Endometrial microvascular endothelial cells (primary cell): ENCODE data around the gene UBAP1L. TPM values are rescaled to one million over a fixed set of nuclear protein-coding genes. Genes with fewer than 3 reads are reported as not detected.
"Not testable (repeated sequence)": the region's sequence is repeated elsewhere in the genome, so short reads cannot be mapped to it uniquely, and the experiment has no call there.

Experiments
- in situ Hi-C: cut with HindIII; loops from 2 replicates; pipeline ENCODE4 v1.10.0; 2017; ENCODE audit warnings: low sequenced_read_pairs, low pct_unique_long_range_greater_than_20kb; ENCODE audit errors: inconsistent ontology term
- total RNA-seq: library from RNA; depleted of rRNA; stranded (reverse); fragments of >200 nt; gene quantifications from one replicate; pipeline ENCODE4 v1.2.3, GENCODE V29; 2015; ENCODE audit errors: inconsistent ontology term

The UBAP1L gene
- total RNA-seq, 1 donor from 2014 or later = 0.65 TPM

DNA sequence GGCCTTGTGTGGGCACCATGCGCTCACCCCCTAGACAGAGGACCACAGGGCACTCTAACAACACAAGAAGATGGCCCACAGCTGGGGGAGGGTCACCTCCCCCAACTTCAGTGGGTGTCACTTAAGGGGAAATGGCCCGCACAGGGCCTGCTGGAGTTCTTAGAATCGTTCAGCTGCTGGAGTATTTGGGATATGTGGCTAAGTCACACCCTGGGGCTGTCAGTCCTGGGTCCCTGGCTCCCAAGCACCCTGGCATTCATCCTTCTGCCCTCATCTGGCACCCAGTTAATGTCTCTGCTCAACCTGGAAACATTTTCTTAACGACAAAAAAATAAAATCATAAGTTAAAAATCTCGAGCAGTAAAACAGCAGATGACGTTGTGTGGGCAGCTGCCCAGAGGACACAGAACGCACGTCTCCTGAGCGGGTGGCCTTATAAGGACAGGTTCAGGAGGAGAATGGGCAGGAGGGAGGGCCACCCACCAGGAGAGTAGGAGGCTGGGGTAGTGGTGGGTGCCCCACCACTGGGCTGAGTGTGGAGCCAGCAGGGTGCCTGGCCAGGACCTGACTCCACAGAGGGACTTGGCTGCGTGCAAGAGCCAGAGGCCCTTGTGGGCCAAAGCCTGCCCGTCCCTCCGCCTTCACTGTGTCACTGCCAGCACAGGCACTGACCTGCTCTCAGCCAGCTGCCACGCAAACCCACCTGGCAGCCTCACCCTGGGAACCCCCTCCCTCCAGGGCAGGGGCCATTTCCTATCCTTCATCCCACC is 26.9 kb downstream of the UBAP1L start:
- in situ Hi-C loops = no loop called here

DNA sequence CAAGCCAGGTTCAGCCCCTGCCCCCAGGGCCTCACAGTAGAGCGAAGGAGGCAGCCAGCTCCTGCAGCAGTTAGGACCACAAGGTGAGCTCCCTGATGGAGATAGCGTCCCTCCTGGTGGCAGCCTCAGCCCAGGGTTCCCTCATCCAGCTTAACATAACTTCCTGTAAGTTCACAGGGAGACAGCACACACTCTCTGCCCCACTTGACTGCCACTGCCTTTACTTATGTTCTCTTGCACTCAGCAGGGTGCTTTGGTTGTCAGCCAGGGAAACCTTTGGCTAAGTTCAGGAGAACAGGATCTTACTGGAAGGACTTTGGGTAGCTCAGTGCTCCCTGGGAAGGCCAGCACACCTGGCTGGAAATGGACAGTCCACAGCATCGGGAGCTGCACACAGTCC is 27.6 kb downstream of the UBAP1L start:
- in situ Hi-C loops = no loop called here

DNA sequence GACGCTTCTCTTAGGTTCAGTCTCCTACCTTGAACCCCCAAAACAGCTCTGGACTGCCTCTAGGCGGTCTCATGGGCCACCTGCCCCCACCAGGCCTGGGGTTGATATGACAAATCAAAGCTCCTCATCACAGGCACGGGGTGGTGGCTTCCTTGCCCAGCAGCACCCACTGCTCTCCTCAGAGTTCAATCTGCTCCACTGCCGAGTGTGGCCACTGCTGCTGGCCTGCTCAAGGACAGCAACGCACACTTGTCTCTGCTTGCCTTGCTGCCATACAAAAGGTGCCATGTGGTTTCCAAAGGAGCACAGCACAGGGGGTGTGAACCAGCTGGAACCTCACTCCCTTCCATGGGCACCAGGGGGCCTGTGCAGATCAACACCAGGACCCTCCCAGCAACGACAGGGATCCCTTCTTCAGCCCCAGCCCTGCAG is 28.3 kb downstream of the UBAP1L start:
- in situ Hi-C loops = no loop called here

DNA sequence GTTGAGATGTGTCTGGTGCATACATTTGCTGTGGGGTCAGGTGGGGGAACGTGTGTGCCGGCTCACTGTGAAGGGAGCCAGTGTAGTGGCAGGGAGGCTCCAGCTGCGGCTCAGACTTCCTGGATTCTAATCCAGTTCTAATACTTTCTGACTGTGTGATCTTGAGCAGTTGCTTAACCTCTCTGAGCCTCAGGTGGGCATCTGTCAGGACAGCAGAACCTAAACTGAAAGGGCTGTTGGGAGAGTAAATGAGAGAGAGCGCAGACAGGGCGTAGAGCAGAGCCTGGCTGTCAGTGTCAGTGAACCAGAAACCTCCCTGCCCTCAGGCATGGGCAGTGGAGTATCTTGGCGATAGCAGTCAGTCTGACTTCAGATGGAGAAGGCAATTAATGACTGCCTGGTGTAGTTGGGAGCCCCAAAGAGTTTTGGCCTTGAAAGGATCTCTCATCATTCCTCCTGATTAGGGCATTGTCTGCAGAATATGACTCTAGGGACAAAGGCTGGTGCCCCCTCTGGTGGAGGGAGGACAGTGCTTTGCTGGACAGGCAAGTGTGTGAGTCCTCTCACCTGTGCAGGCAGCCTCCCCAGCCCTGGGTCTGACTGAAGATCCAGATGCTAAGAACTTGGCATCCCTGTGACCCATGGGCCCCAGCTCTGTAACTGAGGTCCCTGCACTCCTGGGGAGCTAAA is 28.9 kb downstream of the UBAP1L start:
- in situ Hi-C loops = no loop called here

DNA sequence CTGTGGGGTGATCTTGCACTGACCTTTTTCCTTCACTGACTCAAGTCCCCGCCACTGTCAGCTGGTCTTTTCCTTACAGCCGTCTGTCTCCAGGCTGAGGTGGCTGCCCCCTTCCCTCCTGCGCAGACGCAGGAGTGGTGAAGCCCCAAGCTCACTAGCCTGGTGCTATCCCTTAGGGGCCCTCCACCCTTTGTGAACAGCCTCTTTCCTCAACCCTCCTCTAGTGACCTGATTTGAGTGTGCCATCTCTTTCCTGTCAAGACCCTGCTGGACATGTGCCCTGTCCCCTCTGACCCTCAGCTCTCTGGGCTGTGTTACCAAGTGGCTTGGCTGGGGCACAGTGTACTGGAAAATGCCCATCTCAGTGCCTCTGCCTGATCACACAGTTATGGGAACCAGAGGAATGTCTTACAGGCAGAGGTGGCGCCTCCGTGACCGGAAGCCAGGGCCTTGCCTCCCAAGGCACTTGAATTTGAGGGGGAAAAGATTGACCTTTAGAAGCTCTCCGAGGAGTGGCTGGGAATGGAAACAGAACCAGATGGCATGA is 29.7 kb downstream of the UBAP1L start:
- in situ Hi-C loops = no loop called here

DNA sequence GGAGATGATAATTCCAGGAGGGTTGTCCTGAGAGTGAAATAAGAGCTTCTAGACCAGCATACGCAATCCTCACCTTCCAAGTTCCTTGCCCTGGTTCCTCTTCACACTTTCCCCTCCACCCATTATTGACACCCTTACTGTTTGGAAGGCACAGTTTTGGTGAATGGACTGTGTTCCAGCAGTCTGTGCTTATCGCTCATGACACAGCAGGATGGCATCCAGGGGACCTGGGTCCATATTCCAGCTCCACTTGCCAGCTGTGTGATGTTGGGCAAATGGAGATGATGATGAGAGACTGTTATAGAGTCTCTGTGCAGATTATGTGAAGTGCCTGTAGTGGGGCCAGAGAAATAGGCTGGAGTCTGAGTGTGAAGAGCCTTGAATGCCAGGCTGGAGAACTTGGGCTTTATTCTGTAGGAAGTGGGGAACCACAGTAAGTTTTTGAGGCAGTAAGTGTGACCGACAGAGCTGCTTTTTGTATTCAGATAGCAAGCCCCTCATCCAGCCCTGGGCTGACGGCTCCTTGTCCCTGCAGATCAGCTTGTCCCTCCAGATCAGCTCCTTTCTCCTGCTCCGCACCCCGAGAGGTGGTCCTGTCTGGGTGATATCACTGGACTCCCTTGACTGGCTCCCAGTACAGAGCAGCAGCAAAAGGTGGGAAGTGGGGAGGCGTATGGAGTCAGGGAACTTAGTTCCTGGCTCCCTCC is 30.3 kb downstream of the UBAP1L start:
- in situ Hi-C loops = no loop called here

DNA sequence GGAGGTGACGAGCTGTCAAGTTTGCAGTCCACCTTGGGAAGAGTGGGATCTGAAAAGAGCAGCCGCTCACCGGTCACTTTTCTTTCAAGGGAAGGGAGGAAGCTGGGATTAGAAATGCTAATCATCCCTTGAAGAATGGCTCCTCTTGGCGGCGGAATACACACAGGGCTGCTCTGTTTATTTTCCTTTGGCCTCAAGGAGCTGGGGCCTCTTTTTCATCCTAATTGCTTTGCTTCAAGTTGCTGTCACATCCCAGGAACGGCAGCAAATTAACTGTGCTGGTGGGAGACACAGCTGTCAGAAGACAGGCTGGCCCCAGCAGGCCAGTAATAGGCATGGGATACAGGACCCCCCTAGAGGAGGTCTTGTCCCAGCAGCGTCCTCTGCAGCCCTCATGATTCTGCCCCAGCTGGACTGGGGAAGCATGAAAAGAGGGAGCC is 31.7 kb downstream of the UBAP1L start:
- in situ Hi-C loops = no loop called here

DNA sequence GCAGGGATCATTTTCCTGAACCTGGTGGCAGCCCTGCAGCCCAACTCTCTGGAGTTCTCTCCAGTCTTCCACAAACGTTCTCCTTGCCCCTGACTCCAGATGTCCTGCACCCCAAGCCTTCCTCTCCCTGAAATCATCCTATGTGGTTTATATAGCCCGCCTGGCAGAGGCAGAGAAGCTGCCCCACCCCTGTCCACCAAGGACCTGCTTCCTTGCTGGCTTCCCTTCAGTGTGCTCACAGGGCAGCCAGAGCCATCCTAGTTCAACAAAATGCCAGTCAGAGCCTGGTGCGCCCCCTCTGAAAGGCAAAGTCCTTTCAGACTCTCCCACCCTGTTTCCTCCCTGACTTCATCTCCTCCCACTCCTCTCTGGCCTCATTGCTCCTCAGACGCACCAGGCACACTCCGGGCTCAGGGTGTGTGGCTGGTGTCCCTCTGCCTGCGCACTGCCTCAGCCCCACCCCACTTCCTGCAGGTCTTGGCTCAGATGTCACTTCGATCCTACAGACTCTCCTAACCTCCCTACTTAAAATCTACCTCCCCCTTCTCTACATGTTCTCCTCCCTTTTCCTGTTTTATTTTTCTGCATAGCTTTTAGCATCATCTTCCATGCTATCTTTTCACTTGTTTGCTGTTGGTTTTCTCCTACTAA is 32.6 kb downstream of the UBAP1L start:
- in situ Hi-C loops = no loop called here

DNA sequence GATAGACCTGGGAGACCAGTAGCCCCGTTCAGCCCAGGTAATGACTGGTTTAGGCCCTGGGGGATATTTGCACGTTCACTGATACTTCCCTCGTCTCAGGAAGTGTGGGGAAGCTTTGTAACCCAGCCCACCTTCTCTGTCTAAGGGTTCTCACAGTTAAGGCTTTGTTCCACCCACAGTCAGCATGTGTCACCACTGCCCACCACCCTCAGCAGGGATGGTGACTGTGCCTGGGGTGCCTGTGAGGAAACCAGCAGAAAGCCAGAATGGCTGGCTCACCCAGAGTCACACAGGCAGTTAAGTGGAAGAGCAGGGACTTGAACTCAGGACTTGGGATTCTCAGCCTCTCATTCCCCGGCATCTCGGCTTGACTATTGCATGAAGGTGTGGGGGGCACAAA is 33.2 kb downstream of the UBAP1L start:
- in situ Hi-C loops = no loop called here

DNA sequence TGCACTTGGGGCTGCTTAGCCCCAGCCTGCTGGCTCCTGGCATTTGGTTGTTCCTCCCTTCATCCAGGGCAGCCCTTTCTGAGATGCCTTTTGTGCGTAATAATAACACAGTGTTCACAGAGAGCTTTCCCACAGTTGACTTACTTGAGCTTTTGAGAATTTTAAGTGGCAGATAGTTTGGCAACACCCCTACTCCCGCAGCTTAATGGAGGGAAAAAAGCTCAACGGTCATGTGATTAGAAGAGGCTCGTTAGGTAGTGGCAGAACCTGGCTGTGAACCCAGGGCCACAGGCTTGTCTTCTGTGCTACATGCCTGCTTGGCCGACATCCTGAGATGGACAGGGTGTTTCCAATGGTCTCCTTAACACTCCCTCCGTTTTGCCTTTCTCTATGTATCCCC is 33.7 kb downstream of the UBAP1L start:
- in situ Hi-C loops = no loop called here

DNA sequence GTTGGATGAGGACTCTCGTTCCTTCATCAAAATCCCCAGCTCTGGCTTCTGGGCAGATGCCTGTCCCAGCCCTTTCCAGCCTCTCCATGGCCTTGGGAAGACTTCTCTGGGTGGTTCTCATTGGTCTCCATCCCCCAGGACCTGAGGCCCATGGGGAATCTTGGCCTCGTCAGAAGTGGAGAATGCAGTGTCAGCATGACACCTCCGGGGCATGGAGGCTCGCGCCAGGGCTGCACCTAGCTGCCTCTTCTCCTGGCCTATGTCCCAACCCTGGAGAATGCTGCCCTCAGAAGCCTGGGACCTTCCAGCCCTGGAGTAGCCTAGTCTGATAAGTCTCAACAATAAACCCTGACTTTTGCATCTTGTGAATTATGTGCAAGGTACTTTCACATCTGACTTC is 35.4 kb downstream of the UBAP1L start:
- in situ Hi-C loops = no loop called here

DNA sequence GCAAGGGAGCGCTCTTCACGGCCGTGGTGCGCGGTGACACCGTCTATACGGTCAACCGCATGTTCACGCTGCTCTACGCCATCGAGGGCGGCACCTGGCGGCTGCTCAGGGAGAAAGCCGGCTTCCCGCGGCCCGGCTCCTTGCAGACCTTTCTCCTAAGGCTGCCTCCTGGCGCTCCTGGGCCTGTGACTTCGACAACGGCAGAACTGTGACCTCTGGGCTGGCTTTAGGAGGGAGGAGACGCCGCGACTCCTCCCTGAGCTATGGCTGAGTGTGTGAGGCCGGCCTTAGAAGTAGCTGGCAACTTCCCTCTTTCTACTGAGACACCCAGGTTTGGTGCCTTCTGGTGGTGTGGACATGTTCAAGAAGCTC is 37.0 kb downstream of the UBAP1L start:
- in situ Hi-C loops = no loop called here

DNA sequence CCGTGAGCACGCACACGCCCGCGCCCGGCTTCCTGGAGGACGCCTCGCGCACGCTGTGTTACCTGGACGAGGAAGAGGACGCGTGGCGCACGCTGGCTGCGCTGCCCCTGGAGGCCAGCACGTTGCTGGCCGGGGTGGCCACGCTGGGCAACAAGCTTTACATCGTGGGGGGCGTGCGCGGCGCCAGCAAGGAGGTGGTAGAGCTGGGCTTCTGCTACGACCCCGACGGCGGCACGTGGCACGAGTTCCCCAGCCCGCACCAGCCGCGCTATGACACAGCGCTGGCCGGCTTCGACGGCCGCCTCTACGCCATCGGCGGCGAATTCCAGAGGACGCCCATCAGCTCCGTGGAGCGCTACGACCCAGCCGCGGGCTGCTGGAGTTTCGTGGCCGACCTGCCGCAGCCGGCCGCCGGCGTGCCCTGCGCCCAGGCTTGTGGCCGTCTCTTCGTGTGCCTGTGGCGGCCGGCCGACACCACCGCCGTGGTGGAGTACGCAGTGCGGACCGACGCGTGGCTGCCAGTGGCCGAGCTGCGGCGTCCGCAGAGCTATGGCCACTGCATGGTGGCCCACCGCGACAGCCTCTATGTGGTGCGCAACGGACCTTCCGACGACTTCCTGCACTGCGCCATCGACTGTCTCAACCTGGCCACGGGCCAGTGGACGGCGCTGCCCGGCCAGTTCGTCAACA is 37.6 kb downstream of the UBAP1L start:
- in situ Hi-C loops = no loop called here

DNA sequence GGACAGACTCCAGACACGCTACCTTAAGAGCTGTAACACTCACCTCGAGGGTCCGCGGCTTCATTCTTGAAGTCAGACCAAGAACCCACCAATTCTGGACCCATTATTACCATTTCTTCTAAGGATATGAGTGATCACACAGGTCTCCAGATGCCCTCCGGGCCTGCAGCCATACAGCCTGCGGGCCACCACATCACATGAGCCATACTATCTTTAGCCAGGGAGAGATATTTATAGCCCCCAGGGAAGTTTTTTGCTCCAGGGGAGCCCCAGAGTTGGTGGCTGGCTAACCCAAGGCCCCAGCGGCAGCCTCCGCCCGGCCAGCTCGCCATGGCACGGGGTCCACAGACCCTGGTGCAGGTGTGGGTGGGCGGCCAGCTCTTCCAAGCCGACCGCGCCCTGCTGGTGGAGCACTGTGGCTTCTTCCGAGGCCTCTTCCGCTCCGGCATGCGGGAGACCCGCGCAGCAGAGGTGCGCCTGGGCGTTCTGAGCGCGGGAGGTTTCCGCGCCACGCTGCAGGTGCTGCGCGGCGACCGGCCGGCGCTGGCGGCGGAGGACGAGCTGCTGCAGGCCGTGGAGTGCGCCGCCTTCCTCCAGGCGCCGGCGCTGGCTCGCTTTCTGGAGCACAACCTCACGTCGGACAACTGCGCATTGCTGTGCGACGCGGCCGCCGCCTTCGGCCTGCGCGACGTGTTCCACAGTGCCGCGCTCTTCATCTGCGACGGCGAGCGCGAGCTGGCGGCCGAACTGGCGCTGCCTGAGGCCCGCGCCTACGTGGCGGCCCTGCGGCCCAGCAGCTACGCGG is 38.3 kb downstream of the UBAP1L start, which contains the start of gene KBTBD13:
Gene KBTBD13 (plus strand): TSS at position 261 of the 805 bp plus-strand sequence. CDS start 70 bp downstream, at position 331.
- in situ Hi-C loops = no loop called here

DNA sequence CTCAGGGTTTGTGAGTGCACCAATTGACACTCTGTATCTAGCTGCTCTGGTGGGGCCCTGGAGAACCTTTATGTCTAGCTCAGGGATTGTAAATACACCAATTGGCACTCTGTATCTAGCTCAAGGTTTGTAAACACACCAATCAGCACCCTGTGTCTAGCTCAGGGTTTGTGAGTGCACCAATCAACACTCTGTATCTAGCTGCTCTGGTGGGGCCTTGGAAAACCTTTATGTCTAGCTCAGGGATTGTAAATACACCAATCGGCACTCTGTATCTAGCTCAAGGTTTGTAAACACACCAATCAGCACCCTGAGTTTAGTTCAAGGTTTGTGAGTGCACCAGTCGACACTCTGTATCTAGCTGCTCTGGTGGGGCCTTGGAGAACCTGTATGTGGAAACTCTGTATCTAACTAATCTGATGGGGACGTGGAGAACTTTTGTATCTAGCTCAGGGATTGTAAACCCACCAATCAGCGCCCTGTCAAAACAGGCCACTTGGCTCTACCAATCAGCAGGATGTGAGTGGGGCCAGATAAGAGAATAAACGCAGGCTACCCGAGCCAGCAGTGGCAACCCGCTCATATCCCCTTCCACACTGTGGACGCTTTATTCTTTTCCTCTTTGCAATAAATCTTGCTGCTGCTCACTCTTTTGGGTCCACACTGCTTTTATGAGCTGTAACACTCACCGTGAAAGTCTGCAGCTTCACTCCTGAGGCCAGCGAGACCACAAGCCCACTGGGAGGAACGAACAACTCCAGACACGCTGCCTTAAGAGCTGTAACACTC is 39.2 kb downstream of the UBAP1L start:
- in situ Hi-C loops = not testable (repeated sequence)

DNA sequence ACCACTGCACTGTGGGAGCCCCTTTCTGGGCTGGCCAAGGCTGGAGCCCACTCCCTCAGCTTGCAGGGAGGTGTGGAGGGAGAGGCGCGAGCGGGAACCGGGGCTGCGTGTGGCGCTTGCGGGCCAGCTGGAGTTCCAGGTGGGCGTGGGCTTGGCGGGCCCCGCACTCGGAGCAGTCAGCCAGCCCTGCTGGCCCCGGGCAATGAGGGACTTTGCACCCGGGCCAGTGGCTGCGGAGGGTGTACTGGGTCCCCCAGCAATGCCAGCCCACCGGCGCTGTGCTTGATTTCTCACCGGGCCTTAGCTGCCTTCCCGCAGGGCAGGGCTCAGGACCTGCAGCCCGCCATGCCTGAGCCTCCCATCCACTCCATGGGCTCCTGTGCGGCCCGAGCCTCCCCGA is 40.1 kb downstream of the UBAP1L start:
- in situ Hi-C loops = not testable (repeated sequence)

DNA sequence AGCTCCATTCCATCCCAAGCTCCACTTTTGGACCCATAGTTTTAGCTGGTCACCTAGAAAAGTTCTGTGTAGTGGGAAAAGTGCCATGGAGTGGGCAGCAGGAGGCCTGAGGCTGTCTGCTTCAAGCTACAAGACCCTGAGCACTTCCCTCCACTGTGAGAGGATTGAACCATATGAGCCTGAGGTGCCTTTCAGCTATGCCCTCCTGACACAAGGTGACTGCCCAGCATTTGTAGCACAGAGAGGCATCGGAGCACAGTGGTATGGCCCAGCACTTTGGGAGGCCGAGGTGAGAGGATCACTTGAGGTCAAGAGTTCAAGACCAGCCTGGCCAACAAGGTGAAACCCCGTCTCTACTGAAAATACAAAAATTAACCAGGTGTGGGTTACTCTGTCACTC is 42.4 kb downstream of the UBAP1L start:
- in situ Hi-C loops = no loop called here
